HG02642 (cell line): ENCODE data around the gene NSG2.
A peak's percentile ranks its signal among the peaks of the same experiment; 100 is the strongest.
"Not testable (repeated sequence)": the region's sequence is repeated elsewhere in the genome, so short reads cannot be mapped to it uniquely, and the experiment has no call there.

Experiments
- ATAC-seq: cut with Tn5 transposase; IDR thresholded peaks from one replicate; pipeline ENCODE4 v1.9.1; 2021; ENCODE audit warnings: mild to moderate bottlenecking; ENCODE audit not compliant: unreplicated experiment, poor library complexity

The NSG2 gene

DNA sequence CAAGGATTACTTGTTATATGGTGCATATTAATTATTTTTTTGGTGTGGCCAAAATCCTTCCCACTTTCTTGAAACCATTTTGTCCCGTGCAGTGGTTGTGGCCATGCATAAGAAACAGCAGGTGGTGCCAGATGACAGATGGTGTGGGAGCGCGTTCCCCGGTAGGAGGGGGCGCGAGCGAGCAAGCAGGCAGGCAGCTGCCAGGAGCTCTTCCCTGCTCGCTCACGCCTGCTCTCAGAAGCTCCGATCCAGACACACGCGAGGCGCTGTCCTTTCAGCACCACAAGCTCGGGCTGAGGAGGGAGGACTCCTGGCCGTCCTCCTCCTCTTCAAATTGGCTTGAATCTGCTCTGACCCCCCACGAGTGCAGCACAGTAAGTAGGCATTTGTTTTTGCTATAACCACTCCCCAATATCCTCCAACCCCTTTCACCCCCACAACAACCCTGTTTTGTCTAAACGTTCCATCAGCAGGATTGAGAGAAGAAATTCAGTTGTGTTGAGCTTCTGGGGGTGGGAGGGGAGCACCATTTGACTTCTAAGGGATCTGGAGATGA, at the start of gene NSG2:
Gene NSG2 (plus strand): TSS at position 237 of the 556 bp plus-strand sequence. CDS start 1,050 bp downstream, outside the sequence.
- peak; percentile 83 for ATAC-seq

DNA sequence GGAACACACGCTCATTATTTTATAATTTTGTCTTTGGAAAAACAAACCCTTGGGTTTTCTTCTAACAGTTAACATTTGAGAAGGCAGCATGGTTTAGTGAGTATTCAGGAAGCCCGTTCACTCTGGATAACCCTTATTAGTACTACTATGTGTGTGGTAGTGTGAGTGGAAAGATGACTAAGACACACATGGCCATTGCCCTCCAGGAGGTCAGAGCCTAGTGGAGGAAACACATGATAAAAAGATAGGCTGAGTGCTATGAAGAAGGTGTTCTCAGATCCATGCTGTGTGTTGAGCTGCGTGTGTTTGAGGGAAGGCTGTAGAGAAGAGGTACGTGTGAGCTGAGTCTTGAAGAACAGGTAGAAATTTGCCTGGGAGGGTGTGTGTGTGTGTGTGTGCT, 48.2 kb upstream of the NSG2 start:
- no peak for ATAC-seq

DNA sequence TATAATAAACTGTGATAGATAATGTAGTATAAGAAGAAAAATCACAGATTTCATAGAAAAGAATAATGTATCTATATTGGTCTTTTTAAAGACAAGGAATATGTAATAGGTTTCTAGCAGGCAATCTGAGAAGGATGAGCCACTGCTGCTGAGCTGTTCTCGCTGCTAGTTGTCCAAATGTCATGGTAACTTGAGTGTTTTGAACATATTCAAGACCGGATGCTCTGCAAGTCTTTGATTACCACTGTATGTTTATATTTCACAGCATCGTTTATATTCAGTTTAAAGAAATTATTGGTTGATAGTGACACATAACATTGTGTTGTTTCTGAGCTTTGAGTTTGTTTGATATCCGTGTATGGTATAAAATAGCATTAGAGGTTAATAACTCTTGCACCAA, 47.0 kb upstream of the NSG2 start:
- ATAC-seq, result no peak

DNA sequence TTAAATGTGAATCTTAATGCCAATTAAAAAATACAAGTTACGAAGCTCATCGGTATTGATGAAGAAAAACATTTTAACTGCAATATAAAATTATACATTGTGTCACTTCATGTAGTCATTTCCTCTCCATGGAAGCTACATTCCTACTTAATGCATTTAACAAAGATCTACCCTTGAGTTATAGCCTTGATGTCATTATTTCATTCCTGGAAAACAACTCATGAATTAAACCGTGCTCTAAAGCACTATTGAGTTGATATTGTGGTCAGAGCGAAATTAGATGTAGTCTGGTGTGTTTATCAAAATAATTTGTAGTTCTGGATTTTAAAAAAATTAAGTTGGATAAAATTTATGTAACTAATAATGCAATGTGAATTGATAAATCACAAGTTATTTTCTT, 45.4 kb upstream of the NSG2 start:
- no peak for ATAC-seq

DNA sequence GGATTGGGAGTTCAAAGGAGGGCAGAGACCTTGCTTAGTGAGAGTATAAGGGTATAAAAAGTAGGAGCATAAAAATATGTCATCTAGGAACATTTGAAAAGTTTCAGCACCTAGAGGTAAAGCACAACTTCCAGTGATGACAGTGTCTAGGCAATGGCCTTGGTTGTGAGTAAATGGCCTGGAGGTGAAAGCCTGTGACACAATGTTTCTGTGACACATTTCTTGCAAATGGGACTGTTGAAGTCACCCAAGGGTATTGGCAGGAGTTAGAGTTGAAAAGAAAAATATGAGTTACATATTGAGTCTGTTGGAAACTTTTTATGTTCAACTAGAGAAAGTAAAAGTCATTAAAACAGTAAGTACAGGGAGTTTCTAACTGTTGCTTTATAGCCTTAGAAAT, 41.7 kb upstream of the NSG2 start:
- no peak for ATAC-seq

DNA sequence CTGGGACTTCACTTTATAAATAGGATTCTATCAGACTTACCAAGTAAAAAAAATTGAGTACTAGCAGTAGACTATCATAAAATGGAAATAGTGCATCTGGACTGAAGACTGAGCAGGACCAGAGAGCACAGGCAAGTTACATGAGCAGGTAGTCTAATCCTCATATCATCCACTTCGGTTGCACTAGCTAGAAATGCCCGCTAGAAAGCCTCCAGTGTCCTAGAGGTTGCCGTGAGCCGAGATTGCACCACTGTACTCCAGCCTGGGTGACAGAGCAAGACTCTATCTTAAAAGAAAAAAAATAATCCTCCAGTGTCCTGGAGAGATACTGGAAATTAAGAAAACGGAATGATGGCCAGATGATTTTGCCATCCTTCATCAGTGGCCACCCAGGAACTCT, 36.6 kb upstream of the NSG2 start:
- ATAC-seq, result no peak

DNA sequence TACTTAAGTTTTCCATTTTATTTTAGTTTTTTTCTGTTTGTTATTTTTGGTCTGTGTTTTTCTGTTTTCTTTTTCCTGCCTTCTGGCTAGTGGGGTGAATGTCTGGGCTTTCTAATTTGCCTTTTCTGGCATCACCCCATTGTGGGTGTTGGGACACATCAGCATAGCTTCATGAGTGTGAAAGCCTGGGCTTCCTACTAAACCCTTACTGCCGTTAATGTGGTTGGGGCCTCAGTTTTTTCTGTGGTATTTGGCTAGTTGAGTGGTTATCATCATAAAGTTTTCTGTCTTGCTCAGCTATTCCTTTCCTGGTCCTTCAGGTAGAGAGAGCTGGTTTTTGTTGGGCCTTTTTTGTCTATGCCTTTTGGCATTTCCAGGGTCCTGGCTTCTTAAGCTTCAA, 35.1 kb upstream of the NSG2 start:
- no peak for ATAC-seq

DNA sequence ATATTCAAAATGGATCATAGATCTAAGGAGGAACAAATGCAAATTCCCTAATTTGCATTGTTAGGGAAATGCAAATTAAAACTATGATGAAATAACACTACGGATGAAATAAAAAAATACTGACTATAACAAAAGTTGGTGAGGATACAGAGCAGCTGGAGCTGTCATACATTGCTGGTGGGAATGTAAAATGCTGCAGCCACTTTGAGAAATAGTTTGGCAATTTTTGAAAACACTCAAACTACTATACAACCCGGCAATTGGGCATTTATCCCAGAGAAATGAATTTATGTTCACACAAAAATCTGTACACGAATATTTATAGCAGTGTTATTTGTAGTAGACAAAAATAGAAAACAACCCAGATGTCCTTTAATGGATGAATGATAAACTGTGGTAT, 34.1 kb upstream of the NSG2 start:
- ATAC-seq, result no peak

DNA sequence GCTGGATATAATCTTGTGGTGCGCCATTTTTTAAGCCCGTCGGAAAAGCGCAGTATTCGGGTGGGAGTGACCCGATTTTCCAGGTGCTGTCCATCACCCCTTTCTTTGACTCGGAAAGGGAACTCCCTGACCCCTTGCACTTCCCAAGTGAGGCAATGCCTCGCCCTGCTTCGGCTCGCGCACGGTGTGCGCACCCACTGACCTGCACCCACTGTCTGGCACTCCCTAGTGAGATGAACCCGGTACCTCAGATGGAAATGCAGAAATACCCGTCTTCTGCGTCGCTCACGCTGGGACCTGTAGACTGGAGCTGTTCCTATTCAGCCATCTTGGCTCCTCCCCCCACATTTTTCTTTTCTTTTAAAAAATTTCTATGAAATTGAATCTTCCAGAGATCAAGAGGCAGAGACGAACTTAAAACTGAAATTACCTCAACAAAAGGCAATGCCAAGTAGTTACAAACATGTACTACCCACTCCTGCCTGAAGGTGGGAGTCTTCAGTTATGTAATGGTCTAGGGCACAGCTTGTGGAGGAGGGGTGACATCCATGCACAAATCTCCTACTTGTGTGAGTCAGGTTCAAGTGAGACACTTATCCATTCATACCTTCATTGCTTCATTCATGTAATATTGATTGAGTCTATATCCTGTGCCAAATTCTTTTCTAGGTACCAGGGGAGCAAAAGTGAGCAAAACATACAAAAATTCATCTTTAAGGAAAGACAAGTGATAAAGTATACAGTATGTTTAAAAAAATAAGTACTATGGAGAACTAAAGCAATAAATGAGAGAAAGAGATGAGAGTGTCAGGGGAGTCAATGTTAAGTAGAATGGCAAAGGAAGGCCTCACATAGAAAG, 25.2 kb upstream of the NSG2 start:
- not testable (repeated sequence) for ATAC-seq

DNA sequence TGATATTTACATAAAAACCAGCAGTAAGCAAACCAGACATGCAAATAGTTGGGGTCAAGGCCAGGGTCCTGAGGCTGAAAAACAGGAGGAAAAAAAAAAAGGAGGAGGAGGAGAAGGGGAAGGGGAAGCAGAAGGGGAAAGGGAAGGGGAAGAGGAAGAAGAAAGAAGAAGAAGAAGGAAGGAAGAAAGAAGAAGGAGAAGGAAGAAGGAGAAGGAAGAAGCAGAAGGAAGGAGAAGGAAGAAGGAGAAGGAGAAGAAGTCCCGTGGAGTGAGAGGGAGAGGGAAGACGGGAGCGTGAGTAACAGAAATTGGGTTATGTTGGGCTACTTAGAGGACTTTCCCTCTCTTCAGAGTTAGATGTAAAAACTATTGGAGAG, 24.6 kb upstream of the NSG2 start:
- no peak for ATAC-seq

DNA sequence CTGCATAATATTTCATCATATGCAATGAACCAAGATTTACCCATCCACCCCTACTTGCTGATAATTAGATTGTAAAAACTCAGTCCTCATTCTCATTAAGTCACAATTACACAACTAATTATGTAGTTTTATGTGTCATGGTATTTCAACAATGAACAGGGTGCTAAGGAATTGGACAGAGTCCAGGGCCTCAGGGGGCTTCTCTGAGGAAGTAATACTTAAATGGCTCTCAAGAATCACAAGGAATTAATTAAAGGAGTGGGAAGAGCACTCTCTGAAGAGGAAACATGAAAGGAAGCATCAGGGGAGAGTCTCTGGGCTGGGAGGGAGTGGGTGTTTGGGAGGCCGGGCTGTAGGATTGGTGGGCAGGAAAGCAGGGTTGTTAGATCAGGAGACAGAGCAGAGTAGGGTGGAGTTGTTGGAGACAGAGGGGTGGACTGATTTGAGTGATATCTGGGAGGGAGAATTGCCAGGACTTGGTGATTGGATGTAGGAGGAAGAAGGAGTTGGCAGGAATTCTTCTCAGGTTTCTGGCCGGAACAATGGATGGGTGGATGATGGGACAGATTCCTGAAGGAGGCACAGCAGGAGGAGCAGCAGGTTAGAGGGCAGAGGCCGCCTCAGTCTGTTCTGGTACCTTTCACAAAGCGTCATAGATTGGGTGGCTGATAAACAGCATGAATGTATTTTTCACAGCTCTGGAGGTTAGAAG, 23.0 kb upstream of the NSG2 start:
- ATAC-seq, result no peak

DNA sequence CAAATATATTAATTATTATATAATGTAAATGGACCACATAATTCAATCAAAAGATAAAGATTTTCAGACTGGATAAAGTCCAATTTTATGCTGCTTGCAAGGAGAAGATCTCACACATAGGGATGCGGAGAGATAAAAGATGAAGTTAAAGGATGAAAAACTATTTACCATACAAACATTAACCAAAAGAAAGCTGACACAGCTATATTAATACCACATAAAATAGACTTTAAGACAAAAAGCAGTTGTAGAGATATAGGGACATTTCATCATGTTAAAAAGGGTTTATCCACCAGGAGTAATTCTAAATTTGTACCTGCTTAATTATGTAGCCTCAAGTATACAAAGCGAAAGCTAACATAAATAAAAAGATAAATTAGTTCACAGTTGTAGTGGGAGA, 15.2 kb upstream of the NSG2 start:
- no peak for ATAC-seq

DNA sequence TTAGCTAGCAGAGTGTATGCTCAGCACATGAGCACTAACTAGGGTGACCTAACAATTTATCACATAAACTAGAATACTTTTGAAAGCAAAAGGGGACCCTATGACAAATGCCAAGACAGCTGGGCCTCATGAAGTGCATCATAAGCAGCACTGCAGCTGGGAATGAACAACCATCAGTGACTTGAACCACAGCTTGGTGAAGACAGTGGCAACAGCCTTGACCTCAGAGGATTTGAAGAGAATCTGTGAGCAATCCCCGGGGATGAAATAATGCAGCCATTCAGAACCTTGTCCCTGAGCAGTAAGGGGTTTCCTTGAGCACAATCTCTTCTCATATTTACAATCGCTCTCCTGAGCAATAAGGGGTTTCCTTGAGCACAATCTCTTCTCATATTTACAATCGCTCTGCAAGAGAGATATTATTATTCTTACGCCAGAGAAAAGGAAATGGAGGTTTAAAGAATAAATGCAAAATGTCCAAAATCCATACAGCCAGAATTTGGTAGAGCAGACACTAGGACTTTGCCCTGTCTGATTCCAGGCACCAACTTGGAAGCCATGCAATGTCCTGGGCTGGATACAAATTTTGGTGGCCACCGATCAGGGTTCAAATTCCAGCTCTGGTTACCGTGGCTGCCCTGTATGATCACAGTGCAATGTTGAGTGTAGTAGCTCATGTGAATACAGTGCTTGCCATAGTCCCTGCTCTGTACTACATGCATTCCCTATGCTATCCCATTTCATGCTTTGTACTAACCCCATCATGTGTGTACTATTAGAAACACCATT, 846 bp upstream of the NSG2 start:
- no peak for ATAC-seq

DNA sequence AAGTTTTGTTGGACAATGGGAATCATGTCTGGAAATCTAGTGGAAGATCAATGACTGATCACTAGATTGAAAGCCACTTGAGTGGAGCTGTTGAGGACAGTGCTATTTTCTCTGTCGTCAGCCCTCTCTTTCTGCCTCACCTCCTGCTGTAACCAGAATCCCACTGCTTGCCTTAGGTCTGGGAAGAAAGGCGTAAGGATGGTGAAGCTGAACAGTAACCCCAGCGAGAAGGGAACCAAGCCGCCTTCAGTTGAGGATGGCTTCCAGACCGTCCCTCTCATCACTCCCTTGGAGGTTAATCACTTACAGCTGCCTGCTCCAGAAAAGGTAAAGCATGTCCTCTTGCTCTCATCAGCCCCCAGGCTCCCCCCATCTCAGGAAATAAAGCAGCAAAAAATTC, 1.1 kb downstream of the NSG2 start:
- ATAC-seq, result no peak

DNA sequence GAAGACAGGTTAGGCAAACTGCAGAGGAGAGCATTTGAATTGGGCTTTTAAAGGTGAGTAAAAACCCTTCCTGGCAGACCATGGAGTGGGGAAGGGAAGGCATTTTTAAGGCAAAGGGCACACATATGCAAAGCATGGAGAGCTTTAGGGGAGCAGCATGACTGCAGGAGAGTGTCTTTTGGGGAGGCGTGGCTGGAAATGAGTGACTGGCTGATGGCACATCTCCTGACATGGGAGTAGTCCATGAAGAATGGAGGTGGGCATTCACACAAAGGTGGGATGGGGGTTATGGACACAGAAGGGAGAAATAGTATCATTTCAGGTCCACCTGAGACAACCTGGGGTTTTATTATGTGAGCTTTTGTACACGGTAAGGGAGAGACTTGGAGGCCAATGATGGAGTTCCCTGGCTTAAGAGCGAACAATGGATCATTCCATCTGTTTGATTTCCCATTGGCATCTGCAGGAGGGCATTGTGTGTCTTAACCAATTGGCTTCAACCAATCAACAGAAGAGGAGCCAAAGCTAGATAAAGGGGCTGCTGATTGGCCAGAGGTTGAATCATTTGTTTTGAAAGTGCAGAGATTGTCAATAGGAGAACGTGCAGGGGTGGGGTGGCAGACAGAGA, 2.1 kb downstream of the NSG2 start:
- no peak for ATAC-seq

DNA sequence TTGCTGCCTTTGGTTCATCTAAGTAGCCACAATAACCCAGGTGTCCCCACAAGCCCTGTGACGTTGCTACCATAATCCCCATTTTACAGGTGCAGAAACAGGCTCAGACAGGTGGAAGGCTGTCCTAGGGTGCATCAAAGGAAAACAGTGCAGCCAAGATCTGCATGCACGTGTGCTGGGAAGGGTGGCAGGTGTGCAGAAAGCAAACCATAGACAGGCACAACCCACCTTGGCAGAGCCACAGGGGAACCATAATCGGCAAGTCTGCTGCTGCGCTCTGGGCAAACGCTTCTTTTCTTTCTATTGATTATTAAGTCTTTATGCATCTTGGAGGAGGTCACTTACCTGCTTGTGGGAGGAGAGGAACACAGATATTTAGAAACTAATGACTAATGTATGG, 7.1 kb downstream of the NSG2 start:
- no peak for ATAC-seq

DNA sequence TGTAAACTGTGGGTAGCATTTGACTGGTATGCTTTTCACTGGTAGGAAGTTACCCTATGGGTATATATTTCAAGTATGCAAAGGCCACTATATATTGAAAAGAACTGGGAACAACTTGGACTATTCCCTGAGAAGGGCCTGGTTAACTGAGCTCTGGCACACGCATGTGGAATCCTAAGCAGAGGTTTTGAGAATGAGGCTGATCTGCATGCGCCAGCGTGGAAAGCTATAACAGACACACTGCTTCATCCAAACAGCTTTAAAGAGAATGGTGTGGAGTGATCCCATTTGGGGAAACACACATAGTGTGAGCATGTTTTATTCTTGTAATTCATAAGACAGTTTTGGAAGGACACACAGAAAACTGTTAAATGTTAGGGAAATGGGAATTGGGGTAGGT, 8.4 kb downstream of the NSG2 start:
- no peak for ATAC-seq

DNA sequence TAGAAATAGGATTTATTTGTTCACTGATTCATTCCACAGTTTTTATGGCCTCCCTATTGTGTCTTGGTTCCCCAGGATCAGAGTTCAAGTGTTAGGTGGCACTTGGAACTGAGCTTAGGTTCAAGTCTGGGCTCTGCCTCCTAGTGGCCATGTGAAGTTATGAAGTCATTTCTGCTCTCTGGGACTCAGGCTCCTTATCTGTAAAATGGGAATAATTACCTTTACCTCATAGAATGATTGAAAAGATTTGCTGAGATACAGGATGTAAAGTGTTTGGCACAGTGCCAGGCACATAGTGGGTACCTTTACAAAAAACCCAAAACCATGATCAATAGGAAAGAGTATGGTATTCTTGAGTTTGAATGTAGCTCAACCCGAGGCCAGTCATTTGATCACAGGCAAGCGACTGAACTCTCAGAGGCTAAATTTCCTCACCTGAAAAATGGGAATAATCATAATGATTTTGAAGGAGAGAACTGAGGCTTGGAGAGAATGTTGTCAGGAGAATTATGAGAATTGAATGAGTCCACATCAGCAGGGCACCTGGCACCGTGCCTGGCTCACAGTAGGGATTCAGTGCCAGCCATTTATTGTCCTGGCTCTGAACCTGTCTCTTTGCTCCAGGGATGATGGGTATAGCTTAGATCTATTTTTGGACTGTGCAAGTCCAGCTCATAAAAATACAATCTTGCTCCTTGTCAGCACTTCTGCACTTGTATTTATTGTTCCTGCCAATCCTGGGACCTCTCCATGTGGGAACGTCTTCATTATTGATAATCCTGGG, 10.8 kb downstream of the NSG2 start:
- no peak for ATAC-seq

DNA sequence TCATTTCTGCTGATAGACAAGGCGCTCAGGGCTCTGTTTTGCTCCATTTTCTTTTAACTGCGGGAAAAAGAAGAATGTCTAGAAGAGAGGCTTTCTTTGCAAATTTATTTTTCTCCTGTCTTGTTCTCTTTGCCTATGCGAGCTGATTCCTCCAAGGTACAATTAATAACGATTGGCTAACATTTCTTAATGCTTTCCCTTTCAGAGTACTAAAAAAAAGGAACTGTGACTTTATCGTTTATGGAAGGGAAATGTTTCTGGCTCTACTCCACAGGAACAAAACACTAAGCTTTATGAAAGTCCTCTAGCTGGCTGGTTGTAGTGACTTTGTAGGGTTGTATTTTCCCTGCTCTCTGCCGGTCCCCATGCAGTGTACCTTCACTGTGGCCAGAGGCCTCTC, 11.7 kb downstream of the NSG2 start:
- ATAC-seq, result no peak
